GM13976 (cell line): Measurements from ENCODE around the gene SLC12A7.

Source experiments
- DNase-seq: peaks from one replicate; pipeline ENCODE4 v3.0.0; 2012; ENCODE audit warnings: low spot score
- in situ Hi-C: fragments of 300-500 bp; cut with MboI; formaldehyde crosslinking; loops from one replicate; pipeline ENCODE4 v1.12.0; 2022; ENCODE audit warnings: low sequenced_read_pairs, mixed read lengths, inconsistent platforms; ENCODE audit not compliant: unreplicated experiment
- TF ChIP-seq, protein P1 (sequence below): IDR thresholded peaks from 2 replicates; pipeline ENCODE4 v1.5.1; 2012; ENCODE audit warnings: borderline replicate concordance, mild to moderate bottlenecking; ENCODE audit not compliant: insufficient read depth; ENCODE audit errors: extremely low read depth, missing control alignments, control extremely low read depth

The SLC12A7 gene

DNA sequence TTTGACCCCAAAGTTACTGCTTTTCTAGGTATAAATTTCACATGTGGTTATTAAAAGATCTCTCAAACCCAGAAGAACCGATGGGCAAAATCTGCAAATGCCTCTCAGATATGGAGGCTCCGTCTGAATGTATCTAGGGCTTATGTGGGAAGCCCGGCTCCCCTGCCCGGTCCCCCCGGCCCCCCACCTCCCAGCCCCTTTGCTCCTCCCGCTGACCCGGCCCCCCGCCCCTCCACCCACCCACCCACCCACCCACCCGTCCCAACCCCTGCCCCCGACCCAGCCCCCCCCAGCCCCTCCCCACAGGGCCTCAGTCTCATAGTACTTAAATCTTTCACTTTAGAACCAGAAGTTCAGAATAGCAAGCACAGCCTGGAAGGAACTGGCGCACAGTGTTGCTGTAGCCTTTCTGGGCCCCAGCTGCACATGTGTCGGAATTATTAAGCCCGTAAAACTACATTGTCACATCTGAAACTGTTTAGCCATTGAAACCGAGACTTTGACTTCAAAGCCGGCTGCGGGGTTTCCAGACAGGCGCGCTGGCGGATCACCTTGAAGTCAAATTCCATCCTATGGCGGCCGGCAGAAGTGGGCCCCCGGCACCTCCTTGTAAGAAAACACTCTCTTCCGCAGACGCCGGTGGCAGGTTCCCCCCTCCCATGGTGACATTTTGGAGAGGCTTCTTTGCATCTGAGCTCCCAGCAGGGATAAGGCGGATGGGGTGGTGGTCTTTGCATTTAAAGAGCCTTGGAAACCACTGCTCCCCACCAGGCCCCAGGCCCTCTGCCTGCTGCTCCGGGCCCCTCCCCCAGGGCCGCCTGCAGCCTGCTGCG is 90.5 kb downstream of the SLC12A7 start:
- TF ChIP-seq, protein P1, sequence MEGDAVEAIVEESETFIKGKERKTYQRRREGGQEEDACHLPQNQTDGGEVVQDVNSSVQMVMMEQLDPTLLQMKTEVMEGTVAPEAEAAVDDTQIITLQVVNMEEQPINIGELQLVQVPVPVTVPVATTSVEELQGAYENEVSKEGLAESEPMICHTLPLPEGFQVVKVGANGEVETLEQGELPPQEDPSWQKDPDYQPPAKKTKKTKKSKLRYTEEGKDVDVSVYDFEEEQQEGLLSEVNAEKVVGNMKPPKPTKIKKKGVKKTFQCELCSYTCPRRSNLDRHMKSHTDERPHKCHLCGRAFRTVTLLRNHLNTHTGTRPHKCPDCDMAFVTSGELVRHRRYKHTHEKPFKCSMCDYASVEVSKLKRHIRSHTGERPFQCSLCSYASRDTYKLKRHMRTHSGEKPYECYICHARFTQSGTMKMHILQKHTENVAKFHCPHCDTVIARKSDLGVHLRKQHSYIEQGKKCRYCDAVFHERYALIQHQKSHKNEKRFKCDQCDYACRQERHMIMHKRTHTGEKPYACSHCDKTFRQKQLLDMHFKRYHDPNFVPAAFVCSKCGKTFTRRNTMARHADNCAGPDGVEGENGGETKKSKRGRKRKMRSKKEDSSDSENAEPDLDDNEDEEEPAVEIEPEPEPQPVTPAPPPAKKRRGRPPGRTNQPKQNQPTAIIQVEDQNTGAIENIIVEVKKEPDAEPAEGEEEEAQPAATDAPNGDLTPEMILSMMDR: no peak
- DNase-seq: no peak
- in situ Hi-C loops: no loop called here

DNA sequence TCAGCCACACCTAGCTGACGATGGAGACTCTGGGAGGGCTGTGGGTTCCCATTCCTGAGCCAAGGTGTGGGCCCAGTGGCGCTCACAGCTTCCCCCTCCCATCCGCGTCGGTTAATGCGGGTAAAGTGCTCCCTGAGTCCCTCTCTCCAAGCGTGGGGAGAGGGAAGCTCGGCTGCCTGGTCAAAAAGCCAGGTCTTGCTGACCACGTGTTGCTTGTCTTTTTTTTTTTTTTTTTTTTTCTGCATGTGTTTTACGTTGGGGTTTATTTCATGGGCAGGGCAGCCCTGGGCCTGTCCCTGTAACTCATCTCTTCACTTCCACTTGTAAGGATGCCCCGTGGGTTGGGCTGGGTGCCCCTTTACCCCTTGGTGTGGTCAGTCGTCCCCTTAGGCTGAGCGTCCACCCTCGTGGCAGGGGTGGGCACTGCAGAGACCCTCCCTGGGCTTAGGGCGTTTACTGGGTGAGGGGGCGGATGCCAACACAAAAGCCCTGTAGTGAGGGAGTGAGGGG is 91.4 kb downstream of the SLC12A7 start:
- TF ChIP-seq, protein P1: no peak
- no peak for DNase-seq
- in situ Hi-C loops: no loop called here

DNA sequence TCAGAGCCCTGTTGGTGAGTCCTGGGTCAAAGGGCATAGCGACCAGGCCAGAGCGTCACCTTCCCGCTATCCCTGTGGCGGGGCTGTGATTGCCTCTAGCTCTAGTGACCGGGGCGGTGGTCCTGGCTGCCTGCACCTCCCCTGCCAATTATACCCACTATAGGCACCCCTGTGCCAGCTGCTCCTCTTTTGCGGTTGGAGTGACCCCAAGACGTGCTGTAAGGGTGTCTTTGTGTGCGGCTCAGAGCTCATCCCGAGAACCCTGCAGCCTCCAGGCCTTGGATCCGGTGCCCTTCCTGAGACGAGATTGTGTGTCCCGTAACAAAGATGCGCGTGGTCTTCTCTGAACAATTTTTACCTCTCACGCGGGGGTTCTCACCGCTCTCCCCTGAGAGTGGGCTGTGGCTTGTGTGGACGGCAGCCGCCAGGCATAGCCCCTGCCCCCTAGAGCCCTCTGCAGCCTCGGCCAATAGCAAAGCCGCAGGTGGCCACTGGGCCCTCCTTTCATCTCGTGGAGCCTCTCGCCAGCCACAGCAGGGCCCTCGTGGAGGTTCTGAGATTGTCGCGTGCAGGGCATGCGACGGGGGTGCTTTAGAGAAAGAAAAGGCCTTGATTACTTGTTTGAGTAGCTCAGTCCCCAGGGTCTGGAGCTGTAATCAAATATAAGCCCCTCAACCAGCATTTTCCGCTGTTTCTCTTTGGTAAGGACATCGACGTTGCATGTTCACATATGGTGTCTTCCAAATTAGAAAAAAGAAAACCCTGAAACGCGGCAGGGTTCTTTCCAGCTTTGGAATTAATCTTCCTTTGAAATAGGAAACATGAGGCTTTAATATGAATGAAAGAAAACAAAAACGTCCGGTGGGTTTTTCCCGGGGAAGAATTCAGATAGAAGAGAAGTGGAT is 92.6 kb downstream of the SLC12A7 start:
- TF ChIP-seq, protein P1: no peak
- in situ Hi-C loops: no loop called here
- DNase-seq: no peak

DNA sequence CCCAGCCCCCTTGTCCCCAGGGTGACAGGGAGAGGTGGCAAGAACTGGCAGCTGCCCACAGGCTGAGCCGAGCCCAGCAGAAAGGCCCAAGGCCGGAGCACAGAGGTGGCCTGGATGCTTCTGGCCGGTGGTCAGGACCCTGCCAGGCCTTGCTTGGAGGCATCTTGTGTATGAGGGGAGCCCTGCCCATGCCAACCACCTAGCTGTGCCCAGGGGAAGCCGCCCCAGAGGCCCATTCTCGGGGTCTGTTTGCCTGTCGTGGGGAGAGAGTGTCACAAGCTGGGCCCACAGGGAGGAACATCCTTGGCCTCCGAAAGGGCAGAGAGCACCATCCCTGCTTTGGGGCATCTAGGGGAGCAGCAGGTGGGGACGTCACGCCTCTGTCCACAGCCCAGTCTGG is 93.3 kb downstream of the SLC12A7 start:
- in situ Hi-C loops: no loop called here
- no peak for DNase-seq
- TF ChIP-seq, protein P1: no peak

DNA sequence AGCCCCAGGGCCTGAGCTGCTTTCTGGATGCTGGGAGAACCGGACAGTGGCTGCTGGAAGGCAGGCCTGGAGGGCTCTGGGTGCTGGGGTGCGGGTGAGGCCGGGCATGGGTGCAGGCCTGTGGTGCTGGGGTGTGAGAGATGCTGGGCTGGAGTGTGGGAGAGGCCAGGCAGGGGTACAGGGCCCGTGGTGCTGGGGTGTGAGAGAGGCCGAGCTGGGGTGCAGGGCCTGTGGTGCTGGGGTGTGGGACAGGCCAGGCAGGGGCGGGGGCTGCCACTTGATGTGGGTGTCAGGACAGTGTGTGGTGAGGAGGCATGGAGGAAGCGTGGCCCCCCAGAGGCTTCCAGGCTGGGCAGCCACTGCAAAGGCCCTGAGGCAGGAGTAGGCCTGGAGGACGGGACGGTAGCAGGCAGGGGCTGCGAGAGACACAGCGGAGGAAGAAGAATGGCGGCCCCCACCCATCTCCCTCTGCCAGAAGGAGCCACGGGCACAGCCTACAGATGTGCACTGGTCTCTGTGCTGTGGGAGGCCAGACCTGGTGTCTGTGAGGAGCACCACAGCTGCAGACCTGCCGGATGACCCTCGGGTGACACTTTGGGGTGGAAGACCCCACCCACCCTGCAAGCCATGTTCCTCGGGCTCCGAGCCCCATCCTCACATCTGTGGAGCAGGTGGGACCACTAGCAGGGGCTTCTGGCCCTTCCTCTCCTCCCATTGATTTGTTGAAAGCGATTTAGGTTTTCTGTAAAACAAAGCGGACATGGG is 94.0 kb downstream of the SLC12A7 start:
- in situ Hi-C loops: no loop called here
- no peak for DNase-seq
- TF ChIP-seq, protein P1: no peak

DNA sequence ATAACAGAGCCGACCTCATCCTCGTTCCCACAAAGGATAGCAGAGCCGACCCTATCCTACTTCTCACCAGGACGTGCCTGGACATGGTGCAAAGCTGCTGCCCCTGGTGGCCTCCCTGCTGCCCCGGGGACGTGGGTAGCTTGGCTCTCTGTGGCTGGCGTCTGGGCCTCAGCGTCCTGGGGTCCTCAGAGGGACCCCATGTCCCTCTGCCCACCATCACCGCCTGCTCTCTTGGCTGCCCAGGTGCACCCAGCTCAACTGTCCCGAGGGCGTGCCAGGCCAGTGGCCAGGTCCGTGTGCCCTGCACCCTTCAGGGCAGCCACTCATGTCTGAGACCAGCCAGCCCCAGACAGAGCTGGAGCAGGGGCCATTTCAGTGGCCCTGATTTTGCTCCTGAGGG is 94.8 kb downstream of the SLC12A7 start:
- no peak for DNase-seq
- in situ Hi-C loops: no loop called here
- TF ChIP-seq, protein P1: no peak
